Adrenal gland (tissue), 5 donors: Measurements from ENCODE around the gene OXNAD1.

ENCODE experiments used
- POLR2A ChIP-seq, 2 donors: fragments of 450-650 bp; IDR thresholded peaks; one replicate each; pipeline ENCODE4 v1.6.1; 2017; ENCODE audit warnings: antibody characterized with exemption in 2 of 2, mild to moderate bottlenecking in 2 of 2, moderate library complexity in 1 of 2
- TF ChIP-seq, protein P1 (sequence below), 6 experiments: fragments of 450-650 bp in 4 of 6; fragments of 200-600 bp in 2 of 6; sonication (generic) in 1 of 6; IDR thresholded peaks; 1 replicate in 5 of 6; 2 replicates in 1 of 6; pipeline versions ENCODE4 v1.5.1 to v1.8.0; 2016 to 2021; ENCODE audit warnings: antibody characterized with exemption in 6 of 6, mild to moderate bottlenecking in 2 of 6, moderate library complexity in 1 of 6
- donor health status: DM: no; HTN: no; CAD: no.

GRCh38 chr3:16222547-16222946 lies 42.5 kb upstream of the OXNAD1 start:
- TF ChIP-seq POLR2A (IDR thresholded peaks at IDR 0.05): no peak
- TF ChIP-seq, protein P1, sequence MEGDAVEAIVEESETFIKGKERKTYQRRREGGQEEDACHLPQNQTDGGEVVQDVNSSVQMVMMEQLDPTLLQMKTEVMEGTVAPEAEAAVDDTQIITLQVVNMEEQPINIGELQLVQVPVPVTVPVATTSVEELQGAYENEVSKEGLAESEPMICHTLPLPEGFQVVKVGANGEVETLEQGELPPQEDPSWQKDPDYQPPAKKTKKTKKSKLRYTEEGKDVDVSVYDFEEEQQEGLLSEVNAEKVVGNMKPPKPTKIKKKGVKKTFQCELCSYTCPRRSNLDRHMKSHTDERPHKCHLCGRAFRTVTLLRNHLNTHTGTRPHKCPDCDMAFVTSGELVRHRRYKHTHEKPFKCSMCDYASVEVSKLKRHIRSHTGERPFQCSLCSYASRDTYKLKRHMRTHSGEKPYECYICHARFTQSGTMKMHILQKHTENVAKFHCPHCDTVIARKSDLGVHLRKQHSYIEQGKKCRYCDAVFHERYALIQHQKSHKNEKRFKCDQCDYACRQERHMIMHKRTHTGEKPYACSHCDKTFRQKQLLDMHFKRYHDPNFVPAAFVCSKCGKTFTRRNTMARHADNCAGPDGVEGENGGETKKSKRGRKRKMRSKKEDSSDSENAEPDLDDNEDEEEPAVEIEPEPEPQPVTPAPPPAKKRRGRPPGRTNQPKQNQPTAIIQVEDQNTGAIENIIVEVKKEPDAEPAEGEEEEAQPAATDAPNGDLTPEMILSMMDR (IDR thresholded peaks at IDR 0.05): no peak
